Hematopoietic multipotent progenitor cell (in vitro differentiated cells): ENCODE measurements around the gene CACNA1I. TPM values are rescaled to one million over a fixed set of nuclear protein-coding genes. Genes with fewer than 3 reads are reported as not detected.

ENCODE experiments used
- DNase-seq, 3 donors: peaks; one replicate each; pipeline ENCODE4 v3.0.0-alpha.2; 2011 to 2015; ENCODE audit warnings: low read depth in 2 of 3, low spot score in 2 of 3
- total RNA-seq: library from RNA; depleted of rRNA; stranded (reverse); fragments of >200 nt; gene quantifications from one replicate; pipeline ENCODE4 v1.2.3, GENCODE V29; 2012

CACNA1I gene
- total RNA-seq, 1 donor, result under 0.01 TPM

DNA sequence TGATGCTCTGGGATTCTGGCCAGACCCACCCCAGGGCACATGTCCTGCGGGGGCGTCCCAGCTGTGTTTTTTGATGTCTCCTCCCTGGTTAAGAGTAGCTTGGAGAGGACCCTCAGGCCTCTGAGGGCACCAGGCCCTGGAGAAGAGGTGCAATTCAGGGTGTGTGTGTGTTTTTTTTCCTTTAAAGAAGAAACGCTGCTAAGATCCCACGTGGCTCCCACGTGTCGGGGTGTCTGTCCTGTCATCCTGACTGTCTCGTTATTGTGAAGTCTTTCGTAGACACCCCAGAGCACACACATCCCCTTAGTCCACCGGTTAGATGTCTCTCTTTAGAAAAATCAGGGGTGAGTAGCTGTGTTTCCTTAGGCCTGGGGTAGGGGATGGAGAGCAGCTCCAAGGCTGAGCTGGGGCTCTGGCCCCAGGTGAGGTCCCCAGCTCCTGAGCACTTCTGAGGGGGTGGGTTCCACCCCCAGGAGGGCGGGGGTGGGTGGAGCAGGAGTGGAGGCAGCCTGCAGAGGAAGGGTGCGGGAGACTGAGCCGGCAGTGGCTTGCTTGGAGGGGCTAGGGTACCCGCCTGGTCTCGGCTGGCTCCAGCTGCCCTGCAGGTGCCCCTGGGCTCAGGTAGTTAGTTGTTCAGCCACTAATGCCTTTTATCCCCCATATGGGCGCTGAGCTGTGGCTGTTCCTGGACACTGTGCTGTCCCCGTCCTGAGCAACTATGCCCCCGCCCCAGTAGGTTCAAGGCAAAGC lies 116.4 kb downstream of the CACNA1I start:
- no peak for DNase-seq

DNA sequence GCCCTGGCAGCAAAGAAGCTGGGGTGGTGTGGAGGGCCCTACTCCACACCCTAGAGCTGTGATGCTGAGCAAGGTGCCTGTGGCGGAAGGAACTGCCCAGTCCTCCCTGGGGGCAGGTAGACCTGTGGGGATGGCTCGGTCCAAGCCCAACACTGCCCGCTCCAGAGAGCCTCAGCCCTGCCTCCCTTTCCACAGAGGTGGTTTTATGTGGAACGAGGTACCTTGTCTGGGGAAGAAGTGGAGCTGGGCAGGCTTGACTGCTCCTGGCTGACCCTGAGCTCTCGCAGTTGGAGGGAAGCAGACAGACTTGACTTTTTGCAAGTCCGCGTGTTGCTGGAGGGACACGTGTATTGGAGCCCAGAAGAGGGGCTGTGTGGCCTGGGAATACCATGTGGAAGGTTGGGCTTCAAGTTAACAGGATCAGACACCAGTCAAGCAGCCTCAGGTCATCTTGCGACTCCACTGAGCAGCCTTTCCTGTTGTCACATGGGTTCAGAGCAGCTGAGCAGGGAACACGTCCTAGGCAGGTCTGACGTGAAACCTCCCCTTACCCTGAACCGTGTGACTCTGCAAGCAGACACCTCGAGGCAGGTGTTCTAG lies 117.7 kb downstream of the CACNA1I start:
- no peak for DNase-seq

DNA sequence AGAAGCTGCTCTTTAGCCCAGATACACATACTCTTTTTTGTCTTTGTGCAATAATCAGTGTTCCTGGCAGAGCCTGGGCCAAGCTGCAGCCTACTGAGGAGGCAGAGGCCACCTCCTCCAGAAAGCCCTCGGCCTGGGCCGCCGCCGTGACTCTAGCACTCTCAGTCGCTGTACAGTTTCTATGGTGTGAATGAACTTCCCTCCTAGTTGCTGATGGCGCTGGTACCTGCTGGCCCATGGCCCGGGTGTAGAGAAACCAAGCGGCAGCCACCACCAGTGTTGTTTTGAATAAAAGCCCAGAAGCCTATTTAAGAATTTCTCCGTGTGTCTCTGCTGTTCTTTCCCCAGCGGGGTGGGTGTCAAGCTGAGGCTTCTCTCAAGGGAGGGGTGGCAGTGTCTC lies 118.9 kb downstream of the CACNA1I start:
- no peak for DNase-seq

DNA sequence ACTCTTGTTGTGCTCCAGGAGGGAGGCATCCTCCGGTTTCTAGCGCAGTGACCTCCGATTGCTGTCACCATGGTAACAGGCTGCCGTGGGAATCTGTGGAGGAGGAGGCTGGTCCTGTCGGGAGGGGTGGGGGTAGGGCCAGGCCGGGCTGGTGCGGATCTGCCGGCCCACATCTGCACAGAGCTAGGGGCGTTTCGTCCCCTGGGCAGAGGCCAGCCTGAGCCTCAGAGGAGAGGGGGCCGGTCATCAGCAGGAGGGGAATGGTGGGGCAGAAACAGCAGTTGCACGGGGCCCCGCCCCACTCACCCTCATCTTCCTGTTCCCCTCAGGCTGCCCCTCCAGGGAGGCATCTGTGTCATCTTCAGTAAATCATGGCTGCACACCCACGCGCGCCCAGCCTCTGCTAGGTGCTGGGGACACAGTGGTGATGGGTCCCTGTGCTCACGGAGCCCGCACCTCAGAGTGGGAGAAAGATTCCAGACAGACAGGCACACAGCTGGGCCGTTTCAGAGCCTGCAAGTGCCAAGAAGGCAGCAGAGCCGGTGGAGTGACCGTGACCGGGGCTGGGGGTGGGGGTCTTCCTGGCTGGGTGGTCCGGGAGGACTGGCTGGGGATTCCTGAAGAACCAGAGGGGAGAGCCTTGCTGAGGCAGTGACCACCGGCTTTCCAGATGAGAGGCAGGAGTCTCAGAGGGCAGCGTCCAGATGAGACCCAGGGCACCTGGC lies 120.5 kb downstream of the CACNA1I start:
- DNase-seq, result no peak

DNA sequence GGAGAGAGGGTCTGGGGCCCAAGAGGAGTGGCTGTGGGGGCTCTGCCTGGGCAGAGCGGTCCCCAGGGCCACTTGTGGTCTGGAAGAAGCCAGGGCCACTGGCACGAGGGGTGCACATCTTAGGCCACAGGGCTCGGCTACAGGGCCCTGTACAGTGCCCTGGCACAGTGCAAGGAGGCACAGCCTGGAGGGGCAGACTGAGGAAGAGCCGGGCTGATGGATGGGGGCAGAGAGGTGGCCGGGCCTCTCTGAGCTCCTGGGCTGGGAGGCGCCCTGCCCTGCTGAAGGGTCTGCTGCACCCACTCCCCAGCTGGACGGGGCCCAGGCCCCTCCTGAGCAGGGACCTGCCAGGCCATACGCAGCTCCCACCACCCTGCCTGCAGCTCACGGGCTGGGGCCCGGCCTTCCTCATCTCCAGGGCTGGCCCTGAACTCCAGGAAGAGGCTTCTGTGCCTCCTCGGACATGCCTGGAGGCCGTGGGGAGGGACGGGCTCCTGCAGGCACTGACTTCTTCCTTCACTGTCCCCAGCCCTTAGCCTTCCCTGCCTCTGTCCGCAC lies 123.5 kb downstream of the CACNA1I start:
- no peak for DNase-seq

DNA sequence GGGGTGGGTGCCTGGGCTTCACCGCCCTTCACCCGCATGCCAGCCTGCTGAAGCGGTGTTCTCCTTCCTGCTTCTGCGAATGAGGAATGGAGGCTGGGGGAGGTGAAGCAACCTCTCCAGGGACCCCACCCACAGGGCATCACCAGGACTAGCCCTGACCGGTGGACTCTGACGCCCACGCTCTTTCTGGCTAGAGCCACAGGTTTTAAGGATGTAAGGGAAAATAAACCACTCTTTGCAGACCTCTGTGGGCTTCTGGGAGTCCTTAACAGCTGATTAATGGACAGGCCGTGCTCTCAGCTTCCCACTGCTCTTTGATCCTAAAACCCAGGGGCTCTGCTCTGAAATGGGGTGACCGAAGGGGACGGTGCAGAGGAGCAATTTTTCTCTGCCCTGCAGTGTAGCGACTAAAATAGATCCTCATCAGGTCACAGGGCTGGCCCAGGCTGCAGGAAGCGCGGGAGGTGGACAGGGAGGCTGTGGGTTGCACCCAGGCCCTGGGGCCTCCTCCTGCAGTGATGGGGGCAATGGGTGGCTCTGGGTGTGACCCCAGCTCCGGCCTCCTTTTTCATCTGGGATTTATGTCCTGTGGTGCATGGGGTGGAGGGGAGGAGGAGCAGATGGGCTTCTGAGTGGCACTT lies 127.4 kb downstream of the CACNA1I start:
- DNase-seq, result no peak

DNA sequence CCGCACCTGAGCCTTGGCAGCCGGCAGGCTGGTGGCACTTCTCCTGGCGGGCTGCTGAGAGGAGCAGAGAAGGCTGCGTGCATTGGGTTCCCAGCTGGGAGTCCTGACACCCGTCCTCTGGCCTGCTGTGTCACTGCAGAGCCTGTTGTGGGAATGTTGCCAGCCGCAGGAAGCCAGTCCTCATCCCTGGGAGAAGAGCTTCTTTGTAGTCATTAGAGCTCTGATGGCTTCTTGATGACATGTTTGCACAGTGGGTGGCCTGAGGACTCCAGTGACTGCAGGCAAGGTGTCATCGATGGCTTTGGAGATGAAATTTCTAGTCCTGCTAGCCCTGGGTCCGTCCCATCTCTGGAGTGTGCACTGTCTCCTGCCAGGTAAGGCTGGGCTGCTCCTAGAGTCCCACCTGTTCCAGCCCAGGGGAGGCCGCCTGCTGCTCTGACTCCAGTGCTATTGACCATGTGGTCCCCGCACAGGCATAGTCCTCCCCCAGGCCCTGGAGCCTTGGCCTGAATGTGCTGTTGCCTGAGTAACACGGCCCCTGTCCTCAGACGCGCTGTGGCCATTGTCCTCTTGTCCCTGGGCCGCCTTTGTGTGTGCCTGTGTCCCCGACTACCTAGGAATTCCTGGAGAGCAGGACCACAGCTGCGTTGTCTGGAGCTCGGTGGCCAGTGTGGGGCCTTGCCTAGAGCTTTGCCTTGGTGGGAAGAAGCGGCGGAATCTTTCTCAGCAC lies 129.2 kb downstream of the CACNA1I start:
- no peak for DNase-seq

DNA sequence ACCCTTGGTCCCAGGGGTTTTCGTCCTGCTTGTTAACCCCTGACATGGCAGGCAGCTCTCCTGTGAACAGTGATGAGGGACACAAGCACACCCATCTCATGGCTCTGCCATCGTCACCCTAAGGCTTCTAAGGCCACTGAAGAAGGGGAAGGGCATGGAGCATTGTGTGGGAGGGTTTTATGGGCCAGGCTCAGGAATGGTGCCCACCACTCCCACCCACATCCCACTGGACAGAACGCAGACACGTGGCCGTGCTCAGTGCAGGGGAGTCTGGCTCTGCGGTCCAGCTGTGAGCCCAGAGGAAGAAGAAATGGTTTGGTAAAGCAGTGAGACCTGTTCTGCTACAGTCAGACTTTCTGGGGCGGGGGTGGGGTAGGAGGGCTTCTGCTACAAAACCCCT lies 130.0 kb downstream of the CACNA1I start:
- DNase-seq, result no peak

DNA sequence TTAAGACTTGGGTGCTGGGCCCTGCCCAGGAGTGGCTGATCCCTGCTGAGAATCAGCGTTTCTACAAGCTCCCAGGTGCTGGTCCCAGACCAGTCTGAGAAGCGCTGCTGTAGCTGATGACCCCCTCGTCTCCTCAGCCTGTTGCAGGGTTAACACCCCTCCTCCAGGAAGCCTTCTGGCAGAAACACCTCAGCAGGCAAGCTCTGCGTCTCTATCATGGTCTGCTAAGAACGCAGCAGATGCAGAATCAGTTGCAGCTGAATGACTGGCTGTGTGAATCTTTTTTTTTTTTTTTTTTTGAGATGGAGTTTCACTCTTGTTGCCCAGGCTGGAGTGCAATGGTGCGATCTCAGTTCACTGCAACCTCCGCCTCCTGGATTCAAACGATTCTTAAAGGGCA lies 132.5 kb downstream of the CACNA1I start:
- DNase-seq, result no peak

DNA sequence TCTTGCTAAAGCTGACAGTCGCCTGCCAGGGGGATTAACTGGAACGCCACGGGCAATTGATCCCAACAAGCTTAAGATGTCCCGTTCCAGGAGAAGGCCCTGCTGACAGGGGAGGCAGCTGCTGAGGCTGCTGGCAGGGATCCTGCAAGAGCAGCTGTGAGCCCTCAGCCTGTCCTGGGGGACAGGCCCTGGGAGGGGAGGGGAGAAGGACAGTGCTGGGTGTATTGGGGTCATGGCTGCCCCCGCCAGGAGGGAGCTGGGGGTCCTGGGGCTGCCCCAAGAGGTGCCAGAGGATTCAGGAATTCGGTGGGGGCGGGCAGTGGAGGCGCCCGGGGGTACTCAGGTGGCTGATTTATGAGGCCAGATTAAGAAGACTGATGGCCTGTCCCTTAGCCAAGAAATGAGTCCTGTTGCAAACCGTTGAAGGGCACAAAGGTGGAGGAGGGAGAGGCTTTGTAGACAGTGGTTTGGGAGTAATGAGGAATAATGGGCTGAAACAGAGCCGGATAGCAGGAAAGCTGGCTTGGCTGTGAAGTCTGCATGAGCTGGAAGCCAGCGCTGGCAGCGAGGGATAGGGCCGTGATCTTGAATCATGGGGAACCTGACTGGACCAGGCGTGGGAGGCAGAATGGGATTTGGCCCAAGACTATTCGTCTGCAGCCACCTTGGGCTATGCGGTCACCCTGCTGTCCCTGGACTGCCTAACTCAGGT lies 133.5 kb downstream of the CACNA1I start:
- no peak for DNase-seq

DNA sequence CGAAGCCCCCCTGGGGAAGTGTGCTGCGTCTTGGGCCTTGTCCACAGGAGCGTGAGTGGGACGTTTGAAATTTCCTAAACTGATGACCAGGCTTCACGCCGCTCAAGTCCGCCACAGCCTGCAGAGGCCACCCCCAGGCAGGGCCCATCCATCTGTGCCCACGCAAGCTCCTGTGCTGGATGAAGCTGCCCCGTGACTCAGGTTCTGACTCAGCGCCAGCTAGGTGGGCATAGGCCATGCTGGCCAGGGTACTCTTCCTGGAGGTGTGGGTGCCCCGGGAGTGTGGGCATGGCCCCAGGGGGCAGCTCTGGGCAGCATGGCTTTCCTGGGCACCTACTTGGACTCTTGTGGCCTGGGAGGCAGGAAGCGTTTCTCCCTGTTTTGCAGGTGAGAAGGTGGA lies 134.8 kb downstream of the CACNA1I start:
- no peak for DNase-seq

DNA sequence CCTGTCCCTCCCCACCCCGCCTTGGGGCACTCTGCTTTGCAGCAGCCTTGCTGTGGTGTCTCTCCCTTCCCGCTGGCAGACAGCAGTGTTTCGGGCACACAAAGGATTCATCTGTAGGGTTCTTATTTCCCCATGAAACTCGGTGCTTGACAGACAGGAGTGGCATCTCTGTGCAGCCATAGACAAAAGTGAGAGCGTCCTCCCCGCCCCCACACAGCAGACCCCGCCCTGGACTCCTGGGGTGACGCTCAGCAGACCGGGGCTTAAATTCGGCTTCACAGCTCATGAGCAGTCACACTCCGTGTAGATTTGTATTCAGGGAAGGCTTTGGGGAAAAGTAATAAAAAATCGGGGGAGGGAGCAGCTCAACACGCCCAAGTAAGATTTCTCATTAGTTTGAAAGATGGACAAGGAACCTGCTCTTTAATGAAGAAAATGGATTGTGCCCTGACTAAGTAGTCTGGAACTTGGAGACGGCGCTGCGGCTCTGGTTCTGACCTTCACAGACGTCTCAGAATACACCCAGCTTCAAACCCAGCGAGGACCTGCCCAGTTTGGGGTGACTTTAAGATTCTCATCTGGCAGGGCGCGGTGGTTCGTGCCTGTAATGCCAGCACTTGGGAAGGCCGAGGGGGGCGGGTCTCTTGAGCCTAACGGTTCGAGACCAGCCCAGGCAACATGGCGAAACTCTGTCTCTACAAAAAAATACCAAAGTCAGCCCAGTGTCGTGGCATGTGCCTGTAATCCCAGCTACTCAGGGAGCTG lies 136.0 kb downstream of the CACNA1I start:
- DNase-seq, result no peak

DNA sequence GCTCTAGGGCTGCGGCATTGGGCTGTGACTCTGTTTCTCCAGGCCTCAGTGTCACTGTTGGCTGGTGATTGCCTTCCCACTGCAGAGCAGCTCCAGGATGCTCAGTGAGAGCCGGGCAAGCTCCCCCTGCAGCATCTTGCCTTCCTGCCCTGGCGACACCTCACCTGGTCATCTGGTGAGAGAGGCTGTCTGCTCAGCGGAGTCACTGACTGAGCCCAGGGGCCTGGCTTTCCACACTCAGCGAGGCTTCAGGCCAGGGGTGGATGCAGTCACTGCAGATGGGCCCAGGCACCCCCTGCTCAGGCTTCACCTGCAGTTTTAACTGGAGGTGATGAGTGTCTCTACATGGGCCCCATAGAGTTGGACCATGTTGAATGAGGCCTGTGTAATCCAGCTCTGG lies 136.8 kb downstream of the CACNA1I start:
- DNase-seq, result no peak

DNA sequence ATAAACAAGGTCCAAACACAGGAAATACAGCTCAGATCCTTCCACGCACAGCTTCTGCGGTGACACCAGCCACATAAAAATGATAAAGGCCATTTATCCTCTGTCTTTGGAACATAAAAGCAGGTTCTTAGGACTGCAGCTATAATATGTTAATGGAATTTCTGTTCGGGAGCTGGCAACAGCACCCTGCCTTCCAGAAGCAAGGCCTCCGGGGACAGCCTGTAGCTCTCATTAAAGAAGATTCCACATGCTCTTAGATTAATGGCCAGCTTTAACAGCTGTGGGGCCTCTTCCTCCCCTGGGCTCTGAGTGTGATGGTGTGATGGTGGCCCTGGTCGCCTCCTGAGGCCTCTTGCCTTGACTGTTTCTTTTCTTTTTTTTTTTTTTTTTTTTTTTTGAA lies 137.3 kb downstream of the CACNA1I start:
- no peak for DNase-seq

DNA sequence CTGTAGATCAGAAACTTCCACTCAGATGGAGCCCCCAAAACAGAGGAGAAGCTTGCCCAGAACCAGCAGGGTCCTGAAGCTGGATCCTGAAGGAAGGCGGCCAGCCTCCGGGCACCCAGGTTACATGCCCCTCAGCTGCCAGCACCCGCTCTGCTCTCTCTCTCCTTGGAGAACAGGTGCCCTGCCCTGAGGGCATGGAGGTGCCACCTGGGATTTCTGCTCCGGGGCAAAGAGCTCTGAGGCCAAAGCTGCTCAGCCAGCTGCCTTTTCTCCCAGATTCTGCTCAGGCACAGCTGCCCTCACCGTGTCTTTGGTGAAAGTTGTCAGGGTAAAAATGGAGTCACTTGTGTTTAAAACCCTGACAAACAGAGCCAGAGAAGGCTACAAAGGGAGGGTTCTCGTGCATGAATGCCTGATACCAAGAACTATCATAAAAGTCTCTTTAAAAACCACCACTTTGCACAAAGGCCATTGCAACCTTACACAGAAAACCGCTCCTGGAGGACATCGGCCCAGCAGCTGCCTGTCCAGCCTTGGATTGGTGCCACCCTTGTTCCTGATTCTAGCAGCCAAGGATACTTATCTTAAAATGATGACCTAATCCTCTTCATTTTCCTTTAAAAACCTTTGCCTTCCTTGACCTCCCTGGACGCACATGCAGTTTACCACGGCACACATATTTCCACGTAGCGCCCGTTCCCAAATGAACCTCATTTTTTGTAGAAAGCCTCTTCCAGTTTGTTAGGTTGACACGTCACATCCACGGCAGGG lies 140.0 kb downstream of the CACNA1I start:
- DNase-seq, result no peak

DNA sequence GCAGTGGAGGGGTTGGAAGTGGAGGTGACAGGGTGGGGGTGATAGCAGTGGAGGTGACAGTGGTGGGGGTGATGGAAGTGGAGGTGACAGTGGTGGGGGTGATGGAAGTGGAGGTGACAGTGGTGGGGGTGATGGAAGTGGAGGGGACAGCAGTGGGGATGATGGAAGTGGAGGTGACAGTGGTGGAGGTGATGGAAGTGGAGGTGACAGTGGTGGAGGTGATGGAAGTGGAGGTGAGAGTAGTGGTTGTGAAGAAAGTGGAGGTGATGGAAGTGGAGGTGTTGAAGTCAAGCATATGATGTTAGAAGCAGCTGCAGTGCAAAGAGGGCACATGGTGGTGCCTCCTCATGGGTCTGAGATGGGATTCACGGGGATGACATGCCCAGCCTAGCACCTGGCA lies 141.5 kb downstream of the CACNA1I start:
- DNase-seq, result no peak

DNA sequence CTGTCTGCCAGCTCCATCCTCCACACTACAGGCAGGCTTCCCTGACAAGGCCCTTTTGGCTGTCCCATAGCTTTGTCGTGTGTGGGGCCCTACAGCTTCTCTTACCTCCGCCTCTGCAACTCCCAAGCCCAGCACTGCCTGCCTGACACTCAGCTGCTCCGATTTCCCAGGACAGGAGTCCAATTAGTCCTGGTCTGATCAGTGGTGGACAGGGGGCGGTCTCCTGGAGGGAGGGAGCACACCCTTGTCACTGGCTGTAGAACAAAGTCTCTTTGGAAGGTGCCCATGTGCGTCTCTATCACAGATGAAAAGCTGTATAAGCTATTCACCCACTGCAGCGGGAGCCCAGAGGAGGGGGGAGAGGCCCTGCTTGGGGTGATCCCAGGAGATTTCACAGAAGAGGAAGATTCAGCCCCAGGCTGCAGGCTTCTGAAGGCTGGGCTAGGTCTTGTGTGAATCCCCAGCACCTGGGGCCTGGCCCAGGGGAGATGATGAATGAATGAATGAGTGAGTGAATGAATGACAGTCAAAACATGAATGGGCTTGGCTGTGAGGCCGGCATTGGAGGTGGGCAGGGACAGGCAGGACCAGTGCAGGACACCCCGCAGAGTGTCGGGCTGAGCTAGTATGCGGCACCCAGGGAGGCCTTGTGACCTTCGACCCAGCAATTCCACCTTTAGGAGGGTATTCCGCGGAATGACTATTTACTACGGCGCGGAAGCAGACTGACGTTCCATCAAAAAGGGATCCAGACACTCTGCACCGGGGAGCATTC lies 142.4 kb downstream of the CACNA1I start:
- no peak for DNase-seq
